GM13976 (cell line): ENCODE measurements around the gene METTL24.
"Not testable (repeated sequence)": the region's sequence is repeated elsewhere in the genome, so short reads cannot be mapped to it uniquely, and the experiment has no call there.

Experiments
- DNase-seq: peaks from one replicate; pipeline ENCODE4 v3.0.0; 2012; ENCODE audit warnings: low spot score
- in situ Hi-C: fragments of 300-500 bp; cut with MboI; formaldehyde crosslinking; loops from one replicate; pipeline ENCODE4 v1.12.0; 2022; ENCODE audit warnings: low sequenced_read_pairs, mixed read lengths, inconsistent platforms; ENCODE audit not compliant: unreplicated experiment
- TF ChIP-seq, protein P1 (sequence below): IDR thresholded peaks from 2 replicates; pipeline ENCODE4 v1.5.1; 2012; ENCODE audit warnings: borderline replicate concordance, mild to moderate bottlenecking; ENCODE audit not compliant: insufficient read depth; ENCODE audit errors: extremely low read depth, missing control alignments, control extremely low read depth

Gene METTL24

DNA sequence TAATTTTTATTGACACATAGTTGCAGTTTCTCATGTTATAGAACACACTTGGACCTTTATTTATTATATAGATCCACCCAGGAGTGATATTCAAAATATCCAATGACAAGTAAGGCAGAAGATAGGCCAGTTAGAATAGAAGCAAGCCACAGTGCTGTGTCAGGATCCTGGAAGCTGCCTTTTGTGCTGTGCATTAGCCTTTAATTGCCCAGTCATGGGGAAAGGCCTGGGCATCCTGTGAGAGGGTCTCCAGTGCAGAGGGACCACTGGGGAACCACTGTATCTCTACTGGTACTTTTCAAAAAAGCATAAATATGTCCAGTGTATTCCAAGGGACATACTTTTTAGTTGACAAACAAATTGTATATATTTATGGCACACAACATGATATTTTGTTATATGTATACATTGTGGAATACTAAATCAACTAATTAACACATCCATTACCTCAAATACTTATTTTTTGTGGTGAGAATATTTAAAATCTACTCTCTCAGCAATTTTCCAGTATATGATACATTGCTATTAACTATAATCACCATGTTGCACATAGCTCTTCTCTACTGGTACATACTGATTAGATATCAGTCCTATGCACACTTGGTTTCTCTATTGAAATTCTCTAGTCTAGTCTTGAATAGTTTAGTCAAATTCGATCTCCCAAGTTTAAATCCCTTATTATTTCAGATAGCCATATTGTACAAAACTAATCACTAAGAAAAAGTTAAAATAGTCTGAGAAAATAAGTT is 118.4 kb downstream of the METTL24 start:
- in situ Hi-C loops: no loop called here
- DNase-seq: no peak
- TF ChIP-seq, protein P1, sequence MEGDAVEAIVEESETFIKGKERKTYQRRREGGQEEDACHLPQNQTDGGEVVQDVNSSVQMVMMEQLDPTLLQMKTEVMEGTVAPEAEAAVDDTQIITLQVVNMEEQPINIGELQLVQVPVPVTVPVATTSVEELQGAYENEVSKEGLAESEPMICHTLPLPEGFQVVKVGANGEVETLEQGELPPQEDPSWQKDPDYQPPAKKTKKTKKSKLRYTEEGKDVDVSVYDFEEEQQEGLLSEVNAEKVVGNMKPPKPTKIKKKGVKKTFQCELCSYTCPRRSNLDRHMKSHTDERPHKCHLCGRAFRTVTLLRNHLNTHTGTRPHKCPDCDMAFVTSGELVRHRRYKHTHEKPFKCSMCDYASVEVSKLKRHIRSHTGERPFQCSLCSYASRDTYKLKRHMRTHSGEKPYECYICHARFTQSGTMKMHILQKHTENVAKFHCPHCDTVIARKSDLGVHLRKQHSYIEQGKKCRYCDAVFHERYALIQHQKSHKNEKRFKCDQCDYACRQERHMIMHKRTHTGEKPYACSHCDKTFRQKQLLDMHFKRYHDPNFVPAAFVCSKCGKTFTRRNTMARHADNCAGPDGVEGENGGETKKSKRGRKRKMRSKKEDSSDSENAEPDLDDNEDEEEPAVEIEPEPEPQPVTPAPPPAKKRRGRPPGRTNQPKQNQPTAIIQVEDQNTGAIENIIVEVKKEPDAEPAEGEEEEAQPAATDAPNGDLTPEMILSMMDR: no peak

DNA sequence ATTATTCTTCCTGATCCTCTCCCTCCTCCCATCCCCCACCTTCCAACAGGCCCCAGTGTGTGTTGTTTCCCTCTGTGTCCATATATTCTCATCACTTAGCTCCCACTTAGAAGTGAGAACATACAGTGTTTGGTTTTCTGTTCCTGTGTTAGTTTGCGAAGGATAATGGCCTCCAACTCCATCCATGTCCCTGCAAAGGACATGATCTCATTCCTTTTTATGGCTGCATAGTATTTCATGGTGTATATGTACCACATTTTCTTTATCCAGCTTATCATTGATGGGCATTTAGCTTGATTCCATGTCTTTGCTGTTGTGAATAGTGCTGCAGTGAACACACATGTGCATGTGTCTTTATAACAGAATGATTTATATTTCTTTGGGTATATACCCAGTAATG is 122.1 kb downstream of the METTL24 start:
- in situ Hi-C loops, DNase-seq: not testable (repeated sequence)

DNA sequence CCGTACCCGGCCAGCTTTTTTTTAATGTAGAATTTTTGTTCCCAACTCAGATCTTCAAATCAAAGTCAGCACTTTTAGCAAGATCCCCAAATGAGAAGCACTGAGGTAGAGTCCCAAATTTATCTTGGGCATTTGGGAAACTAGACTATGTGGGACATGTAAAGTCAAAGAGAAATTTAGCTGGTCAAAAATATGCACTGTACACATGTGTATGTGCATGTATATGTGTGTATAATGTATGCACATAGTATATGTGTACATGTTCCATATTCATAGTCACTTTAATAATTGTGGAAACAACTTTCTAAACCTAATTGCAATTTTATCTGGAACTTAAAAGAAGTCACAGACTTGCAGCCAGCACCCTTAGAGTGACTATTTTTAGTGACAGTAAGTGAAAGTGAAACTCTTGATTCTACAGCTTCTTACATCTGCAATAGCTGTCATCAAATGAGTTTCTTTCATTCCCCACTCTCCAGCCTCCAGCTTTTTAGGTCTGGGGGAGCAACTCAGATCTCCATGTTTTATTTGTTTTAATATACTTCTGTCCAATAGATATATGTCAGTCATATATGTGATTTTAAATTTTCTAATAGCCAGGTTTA is 124.3 kb downstream of the METTL24 start:
- TF ChIP-seq, protein P1: no peak
- in situ Hi-C loops: no loop called here
- DNase-seq: peak; percentile 75

DNA sequence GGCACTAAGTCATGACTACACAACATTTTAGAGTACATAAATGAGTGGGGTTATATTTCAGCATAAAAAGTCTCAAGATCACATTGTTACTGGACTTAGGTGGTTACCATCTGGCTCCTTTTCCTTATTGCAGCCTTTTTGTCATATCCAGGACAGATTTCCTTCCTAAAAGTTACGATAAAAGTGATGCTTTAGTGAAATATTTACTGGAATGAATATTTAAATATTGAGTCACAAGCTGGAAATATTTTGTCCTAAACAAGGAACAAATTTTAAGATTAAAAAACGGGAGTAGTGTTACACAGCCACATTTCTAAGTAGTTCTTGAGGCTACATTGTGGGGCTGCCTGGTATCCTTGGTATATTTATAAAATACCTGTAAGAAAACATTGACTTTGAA is 125.7 kb downstream of the METTL24 start:
- TF ChIP-seq, protein P1: no peak
- no peak for DNase-seq
- in situ Hi-C loops: no loop called here

DNA sequence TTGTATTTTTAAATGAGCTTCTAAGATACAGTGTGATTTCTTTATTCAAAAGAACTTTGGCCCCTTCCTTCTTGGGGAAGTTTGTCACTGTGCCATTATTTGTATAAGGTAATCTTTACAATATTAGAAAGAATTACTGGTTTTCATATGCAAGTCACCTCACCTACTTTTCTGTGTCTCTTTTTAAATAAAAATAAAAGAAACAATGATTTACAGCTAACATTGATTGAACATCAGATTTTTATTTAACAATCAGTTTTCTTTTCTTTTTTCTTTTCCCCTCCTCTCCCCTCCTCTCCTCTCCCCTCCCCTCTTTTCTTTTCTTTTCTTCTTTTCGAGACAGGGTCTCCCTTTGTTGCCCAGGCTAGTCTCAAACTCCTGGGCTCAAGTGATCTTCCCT is 131.9 kb downstream of the METTL24 start:
- TF ChIP-seq, protein P1: no peak
- no peak for DNase-seq
- in situ Hi-C loops: no loop called here

DNA sequence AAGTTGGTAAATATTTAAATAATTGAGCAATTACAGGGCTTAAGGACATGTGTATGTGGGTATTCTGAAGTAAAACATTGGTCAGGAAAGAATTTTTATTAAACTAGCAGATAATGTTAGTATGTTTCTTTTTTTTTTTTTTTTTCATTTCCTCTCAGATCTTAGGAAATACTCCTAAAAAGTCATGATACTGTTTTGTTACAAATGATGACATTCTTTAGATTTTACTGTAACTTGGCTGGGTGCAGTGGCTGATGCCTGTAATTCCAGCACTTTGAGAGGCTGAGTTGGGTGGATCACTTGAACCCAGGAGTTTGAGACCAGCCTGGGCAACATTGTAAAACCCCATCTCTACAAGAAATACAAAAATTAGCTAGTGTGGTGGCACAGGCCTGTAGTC is 136.4 kb downstream of the METTL24 start:
- no peak for DNase-seq
- TF ChIP-seq, protein P1: no peak
- in situ Hi-C loops: no loop called here

DNA sequence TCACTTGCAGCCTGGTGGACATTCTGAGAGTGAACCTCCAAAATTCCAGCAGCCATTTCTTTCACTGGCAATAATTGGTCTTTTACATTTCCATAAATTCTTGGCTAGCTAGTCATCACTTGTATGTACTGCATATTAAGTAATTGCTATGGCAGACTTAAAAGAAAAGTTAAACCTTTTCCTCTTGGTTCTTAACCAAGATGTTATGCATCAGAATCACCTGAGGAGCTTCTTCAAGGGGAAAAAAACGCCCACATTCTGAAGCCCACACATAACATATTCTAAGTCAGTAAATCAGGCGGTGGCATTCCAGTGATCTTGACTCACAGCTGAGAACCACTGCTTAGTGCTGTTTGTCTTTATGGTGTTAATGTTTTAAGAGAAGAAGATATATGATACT is 140.9 kb downstream of the METTL24 start:
- TF ChIP-seq, protein P1: no peak
- in situ Hi-C loops: no loop called here
- no peak for DNase-seq
